Epidermal melanocyte (primary cell): ENCODE data around the gene MKKS.

ENCODE experiments used
- DNase-seq: peaks from one replicate; pipeline ENCODE4 v3.0.0; 2011; ENCODE audit warnings: low spot score; ENCODE audit not compliant: insufficient read length

Gene MKKS

DNA sequence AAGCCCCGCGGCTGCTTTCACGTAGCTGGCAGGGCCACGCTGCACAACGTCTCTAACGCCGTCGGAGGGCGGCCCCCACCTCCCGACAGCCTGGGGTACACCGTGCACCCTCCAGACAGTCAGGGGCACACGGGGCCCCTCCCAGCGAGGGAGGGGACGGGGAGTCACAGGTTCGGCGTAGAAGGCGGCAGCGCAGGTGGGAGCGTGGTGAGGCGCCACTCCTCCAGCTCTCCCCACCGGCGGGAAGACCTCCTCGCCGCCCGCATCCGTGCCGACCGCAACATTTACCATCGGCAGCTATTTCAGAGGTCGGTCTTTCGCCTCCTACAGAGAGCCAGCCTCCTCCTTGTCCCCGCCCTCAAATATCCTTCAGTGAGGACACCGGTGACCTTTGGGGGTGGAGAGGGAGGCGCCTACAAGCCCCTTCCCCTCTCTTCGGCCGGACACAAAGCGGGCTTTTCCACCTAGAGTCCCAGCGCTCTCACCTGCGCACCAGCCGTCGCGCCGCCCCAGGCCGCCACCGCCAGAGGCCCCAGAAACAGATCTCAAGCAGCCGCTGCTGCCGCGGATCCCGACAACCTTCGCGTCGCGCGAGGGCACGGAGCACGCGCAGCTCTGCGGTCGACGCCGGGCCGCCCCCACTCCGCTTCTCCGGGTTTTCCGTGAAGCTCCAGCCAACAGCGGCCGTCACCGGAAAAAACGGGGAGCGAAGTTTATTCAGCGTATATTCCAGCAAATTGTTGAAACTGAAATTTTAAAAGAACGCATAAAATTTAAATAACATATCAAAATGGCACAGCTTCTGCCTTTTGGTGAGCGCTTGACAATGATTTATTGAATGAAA, at the start of gene MKKS:
MKKS (minus strand) TSS at position 600 of the 844 bp plus-strand sequence. CDS start 20,708 bp downstream, outside the sequence.
- DNase-seq, result peak; percentile 64

DNA sequence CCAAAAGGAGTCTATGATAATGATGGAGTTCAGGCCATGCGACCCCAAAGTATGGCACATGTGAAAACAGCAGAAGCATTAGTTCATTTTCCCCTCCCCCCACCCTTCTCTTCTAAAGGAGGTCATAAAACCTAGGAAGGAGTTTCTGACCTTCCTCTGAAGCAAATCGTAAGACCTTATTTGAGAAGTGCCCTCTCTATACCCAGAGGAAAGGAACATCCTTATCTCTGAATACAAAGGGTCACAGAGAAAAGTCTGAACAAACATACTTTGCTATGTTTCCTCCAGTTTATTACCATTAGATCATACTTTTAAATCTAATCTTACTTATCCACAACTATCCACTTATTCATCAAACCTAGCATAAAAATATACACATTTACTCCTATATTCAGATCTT, 49.7 kb upstream of the MKKS start:
- no peak for DNase-seq

DNA sequence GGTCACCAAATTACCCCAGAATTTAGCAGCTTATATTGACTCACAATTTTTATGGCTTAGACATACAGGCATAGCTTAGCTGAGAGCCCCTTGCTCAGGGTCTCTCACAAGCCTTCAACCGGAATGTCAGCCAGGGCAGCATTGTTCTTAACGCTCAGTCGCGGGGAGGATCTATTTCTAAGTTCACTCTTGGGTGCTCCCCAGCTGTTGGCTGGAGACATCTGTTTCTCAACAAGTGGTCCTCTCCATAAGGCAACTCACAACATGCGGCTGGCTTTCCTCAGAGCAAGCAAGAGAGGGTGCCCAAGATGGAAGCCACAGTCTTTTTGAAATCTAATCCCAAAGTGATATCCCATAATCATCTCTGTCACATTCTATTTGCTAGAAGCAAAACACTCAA, 47.7 kb upstream of the MKKS start:
- DNase-seq, result no peak

DNA sequence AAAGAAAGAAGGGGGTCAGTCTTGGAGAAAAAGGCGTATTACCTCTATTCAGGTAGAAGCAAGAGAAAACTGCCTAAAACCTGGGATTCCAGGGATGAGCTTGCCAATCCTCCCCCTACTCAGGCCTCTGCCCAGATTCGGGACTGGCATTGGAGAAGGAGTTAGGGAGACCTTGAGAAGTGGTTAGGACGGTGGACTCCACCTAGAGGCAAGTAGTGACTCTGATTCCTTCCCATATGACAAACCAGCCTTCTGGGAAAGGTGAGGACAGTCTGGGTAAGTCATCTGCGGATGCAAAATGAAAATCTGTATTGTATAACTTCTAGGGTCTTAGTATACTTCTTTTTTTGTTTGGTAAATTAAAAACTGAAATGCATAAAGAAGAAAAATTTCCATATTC, 44.9 kb upstream of the MKKS start:
- no peak for DNase-seq

DNA sequence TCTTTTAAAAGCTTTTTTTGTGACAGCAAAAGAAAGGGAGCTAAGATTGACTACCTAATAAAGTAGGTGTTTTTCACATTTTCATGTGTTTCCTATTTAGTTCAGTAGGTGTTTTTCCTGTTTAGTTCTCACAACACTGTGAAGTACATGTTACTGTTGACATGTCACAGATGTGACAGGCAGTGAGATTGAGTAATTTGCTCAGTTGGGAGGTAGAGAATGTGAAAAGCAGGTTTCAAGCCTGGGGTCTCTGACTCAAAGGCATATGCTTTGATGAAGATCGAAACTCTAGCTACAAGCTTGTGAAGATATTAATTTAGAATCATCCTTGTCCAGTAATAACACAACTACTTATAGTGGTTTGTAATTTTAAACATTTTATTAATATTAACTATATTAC, 44.2 kb upstream of the MKKS start:
- DNase-seq, result no peak

DNA sequence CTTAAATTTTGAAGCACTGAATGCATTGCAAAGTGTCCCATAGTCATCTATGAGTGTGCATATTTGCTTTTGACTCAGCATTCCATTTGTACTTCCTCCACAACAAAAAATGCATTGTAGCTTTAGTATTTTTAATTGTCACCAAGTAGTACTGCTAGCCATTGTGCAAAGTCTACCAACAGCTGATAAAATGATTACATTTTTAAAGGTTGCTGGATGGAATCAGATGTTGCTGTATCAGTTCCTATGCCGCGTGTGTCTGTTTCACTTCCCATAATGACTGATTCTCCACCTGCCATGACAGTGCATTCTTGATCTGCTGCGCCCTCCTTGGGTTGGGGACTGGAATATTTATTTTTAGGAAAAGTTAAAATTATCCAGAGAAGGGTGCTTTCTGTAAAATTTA, 42.3 kb upstream of the MKKS start:
- DNase-seq, result no peak

DNA sequence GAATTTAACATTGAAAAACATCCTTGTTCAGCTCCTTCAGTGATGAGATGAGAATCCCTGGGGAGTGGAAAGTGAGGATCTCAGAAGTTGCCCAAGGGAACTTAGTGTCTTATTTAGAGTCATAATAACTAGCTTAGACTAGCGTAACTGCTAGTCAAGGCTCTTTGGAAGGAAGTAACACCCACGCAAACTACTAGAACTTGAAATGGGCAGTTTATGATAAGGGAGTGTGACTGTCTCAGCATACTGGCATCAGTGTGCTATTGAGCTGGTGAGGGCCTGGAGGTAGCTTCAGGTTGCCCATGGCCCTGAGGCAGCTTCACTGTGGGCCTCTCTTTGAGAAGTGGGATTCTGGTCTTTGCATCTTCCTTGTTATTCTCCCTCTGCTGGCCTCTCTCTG, 41.2 kb upstream of the MKKS start:
- no peak for DNase-seq

DNA sequence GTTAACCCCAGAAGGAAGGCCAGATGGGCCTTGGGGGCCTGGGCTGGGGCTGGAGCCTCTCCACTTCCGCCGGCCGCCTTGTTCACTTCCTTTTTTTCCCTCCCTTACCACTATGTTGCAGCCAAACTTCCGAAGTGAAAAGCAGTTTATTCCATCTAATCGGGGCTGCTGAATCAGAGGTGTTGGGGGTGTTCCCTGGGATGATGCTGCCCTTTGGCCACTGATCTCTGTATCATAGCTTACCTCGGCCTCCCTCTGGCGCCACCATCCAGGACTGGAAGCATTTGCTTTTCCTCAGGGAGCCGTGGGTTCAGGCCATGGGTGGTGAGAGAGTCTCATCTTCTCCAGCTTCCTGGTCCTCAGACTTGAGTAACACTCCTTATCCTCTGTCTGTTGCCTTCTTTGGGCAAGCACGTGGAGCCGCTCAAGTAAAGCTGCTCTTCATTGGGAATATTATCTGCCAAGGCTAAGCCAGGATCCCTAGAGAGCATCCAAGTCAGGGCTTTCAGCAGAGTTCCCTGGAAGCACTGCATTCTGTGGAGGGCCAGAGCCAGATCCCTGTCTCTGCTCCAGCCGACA, 40.7 kb upstream of the MKKS start:
- no peak for DNase-seq

DNA sequence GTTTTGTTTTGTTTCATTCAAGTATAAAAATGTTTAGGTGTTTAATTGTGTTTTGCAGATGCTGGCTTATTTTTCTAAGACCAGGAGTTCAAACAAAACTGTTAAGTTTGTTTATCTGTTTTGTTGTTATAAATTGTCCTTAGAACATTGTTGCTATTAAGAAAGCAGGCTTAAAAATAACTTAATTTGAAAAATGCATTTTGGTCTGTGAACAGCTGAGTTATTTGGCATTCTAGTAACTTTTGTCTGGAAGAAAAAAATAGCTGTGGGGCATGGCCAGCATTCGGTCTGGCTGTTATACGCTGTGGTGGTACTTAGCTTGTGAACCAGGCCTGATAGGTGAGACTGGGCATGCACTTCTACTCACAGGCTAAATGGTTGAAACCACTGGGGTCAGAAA, 38.8 kb upstream of the MKKS start:
- no peak for DNase-seq

DNA sequence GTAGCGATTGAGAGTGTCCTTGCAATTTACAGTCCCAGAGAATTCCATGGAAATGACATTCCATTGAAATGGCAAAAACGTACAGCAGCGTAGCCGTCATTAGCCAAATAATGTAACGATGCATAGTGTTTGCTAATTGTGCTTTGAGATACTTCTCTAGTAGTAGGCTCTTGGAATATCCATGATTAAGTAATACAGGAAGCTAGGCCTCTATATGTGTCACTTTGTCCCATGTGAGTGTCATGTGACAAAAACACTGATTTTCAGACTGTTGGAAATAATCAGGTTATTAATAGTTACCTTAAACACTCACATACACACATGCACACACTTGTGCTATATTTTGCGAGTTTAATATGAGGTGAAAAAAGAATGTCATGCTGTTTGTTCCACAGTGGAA, 36.3 kb upstream of the MKKS start:
- DNase-seq, result no peak

DNA sequence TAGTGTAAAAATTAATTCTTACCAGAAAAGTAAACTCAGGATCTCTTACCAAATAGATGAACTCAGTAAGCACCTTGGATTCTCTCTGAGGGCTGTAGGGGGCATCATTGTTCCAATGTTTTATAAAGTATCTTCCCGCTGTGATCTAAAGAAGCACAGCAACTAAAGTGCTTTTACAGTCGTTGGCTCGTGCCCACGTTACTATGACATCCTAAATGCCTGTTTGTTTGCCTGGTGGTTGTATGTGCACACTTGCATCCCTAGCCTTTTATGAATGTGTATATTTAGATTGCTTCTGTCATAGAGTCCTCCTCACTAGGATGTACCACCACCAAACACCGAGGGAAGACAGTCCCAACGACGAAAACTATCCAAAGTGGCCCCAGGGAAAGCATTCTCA, 35.6 kb upstream of the MKKS start:
- DNase-seq, result peak; percentile 82

DNA sequence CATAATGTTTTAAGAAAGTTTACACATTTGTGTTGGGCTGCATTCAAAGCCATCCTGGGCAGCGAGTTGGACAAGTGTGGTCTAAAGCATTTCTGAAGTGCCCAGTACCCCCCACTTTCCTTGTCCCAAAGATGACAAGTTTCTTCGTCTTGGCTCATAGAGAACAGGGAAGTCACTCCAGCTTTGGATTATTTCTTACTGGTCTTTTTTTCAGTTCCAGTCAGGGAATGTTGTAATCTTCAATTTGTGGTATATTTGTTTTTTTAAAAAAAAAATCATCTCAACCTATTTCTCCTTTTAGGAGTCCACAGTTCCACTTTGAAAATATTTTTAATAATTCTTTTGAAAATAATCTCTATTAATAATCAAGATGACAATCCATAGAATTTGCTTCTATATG, 35.0 kb upstream of the MKKS start:
- DNase-seq, result no peak

DNA sequence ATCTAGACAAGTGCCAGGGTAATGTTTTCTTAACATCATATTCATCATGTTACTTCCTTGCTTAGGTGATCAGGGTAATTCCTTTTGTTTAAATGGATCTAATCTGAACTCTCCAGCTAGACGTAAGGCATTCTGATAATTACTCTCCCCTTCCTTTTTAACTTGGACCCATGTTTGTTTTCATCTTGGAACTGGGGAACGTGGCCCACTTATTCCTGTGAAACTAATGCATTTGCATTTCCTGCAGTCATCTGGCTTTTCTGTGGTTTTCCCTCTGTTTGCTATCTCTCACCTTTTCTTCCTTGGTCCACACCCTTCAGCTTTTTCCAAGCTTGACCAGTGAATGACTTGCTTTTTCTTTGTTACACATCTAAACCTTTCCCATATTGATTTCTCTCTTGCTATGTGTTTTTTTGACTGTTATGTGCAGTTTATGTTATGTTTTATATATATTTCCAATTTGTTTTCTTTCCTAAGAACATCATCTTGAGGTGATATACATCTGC, 34.4 kb upstream of the MKKS start:
- DNase-seq, result no peak

DNA sequence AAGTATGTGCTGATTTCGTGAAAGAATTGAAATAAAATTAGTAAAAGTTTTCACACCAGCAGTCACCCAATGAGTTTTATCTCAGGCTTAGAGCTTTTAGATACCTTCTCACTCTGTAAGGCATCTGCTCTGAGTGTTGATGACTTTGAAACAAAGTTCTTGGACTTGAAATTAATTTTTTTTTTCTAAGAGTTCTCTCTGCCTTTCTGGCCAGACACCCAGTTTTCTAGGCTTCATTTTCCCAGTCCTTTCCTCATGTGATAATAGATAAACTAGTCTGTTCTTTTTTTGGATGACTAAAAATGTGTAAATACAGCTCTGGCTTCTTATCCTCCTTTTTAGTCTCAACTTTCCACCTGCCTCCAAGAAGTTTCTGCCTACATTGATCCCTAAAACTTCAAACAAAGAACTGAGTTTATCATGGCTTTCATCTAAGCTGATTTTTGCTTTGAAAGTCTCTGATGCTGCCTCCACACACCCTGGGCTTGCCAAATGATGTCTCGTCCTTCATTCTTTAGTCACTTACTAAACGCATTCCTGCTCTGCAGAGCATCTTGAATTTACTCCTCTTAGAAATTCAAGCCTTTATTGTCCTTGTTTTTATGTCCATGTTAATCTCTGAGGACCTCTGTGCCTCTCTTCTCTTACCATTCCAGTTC, 33.8 kb upstream of the MKKS start:
- no peak for DNase-seq

DNA sequence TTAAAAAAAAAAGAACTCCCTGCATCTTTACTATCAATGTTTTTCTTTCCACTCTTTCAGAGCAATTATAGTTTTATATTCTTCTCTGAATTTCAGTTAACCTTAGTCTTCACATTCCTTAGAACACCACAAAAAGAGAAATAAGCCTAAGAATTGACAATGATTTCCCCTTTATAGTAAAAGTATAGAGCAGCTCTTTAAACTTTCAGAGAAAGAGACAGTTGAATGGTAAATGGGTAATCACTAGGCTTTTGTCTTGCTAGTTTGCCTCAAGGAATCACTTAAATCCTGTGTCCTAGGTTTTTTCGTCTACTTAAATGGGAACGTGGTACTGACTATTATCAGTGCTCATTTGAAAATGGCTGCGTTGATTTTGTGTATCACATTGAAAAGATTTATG, 32.8 kb upstream of the MKKS start:
- no peak for DNase-seq

DNA sequence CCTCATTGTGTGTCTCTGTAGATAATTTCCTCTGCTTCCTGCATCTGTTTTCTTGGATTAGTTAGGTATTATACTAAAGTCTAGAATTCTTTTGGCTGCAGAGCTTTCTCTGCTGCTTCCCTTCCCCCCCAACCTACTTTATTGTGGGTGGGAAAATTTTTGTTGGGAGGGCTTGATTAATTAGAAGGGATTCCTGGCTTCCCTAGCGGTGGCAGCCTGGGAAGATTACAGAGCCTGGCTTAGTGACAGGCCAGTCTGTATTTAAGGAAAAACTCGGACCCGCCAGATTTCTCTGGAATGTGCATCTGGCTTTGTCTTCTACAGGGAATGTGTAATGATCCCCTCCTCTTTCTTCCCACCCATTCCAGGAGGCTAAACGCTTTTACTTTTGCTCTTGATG, 32.3 kb upstream of the MKKS start:
- DNase-seq, result no peak

DNA sequence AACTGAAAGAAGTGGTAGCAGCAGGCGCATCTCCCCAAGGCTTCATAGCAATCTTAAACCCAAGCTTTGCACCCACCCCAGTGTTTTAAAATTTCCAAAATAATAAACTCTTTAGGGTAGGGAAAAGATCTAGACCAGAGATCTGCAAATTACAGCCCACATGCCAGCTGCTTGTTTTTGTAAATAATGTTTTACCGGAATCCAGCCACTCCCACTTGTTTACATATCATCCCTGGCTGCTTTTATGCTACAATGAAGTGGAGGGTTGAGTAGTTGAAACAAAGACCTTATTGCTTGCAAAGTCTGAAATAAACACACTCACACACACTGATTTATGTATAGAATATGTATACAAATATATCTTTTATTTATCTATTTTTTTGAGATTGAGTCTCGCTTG, 31.1 kb upstream of the MKKS start:
- no peak for DNase-seq

DNA sequence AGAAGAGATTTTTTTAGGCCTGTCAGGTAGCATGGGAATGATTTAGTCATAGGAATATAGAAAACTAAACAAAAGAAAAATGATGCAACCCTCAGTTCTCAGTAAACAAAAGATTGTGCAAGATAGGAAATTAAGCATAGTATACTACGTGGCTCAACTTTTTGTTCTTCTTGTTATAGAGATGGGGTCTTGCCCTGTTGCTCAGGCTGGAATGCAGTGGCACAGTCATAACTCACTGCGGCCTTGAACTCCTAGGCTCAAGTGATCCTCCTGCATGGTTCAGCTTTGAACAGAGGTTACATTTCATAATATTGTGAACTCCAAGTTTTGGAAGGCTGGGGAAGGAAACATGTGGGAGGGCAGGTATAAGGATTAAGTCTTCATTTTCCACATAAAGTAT, 29.6 kb upstream of the MKKS start:
- no peak for DNase-seq

DNA sequence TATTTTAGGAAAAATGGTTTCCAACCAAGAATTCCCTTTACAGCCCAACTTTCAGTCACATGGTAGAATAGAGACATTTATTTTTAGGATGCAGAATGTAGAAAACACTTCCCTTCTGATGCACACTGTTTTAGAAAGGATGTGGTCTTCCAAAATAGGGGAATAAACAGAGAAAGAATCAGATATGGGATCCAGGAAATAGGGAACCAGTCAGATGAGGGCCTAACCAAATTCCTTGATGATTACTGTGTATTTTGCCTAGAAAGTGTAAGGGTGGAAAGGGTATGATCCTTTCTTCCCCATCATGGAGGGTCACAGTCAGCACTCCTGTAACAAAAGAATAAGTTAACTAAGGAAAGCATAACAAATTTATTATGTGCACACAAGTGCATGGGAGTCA, 28.5 kb upstream of the MKKS start:
- no peak for DNase-seq

DNA sequence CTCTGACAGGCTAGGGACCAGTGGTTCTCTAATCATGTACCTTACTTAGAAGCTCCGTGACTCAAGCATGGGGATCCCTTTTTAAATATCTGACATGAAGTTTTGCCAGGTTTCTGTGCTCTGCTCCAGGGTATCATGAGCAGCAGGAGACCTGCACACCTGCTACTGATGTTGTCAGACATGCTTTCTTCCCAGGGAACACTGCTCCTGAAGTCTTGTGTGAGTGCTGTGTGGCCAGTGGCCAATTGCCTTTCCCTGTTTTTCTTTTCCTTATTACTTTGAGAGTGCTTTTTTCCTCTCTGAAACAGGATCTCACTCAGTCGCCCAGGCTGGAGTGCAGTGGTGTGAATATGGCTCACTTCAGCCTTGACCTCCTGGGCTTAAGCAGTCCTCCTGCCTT, 27.5 kb upstream of the MKKS start:
- no peak for DNase-seq

DNA sequence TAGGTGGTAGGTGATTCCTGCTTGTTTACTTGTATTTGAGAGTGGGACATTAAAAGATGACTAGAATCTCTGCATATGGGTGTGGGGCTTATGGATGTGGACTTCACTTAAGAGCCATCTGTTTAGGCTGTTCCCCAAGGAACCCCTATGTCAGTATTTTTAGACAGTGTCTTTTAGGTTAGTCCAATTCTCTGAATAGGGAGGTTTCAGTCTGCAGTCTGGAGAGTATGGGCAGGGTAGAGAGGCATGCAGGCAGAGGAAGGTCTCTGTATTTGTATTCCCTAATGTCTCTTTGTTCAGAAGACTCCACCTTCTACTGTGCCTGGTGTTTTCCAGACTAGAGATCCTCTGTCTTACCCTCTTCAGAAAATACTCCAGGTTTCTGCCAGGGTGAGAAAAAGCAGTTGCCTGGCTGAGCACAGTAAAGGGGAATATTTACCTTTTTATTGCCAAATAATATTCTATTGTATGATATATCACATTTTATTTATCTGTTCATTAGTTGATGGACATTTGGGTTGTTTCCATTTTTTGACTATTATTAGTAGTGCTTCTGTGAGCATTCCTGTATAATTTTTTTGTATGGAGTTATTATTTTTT, 20.2 kb upstream of the MKKS start:
- no peak for DNase-seq

DNA sequence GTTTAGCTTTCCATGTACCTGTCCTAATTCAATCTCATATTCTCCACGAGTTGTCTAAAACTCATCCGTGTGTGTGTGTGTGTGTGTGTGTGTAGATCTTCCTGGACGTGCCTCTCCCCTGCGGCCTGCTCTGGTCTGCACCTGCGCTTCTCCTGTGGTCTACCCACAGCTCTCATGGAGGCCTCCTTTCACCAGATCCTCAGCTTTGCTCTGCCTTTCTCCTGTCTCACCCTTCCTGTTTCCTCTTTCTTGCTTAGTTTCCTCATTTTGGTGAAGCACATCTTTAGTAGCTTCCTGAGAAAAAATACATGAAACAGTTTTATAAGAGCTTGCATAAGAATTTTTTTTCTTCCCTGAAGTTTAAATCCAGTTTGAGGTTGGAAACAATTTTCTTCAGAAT, 19.2 kb upstream of the MKKS start:
- DNase-seq, result no peak
